ENCODE measurements around the gene HEPACAM2.

HEPACAM2 gene

GRCh38 chr7:93176992-93177580 lies 49.2 kb downstream of the HEPACAM2 start:
- H3K4me3 ChIP-seq (ENCODE audit: control insufficient read depth, low read depth, low read length): no peak overlapping the region
- TF ChIP-seq, protein P1, sequence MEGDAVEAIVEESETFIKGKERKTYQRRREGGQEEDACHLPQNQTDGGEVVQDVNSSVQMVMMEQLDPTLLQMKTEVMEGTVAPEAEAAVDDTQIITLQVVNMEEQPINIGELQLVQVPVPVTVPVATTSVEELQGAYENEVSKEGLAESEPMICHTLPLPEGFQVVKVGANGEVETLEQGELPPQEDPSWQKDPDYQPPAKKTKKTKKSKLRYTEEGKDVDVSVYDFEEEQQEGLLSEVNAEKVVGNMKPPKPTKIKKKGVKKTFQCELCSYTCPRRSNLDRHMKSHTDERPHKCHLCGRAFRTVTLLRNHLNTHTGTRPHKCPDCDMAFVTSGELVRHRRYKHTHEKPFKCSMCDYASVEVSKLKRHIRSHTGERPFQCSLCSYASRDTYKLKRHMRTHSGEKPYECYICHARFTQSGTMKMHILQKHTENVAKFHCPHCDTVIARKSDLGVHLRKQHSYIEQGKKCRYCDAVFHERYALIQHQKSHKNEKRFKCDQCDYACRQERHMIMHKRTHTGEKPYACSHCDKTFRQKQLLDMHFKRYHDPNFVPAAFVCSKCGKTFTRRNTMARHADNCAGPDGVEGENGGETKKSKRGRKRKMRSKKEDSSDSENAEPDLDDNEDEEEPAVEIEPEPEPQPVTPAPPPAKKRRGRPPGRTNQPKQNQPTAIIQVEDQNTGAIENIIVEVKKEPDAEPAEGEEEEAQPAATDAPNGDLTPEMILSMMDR (IDR thresholded peaks at IDR 0.05; ENCODE audit: control insufficient read depth, insufficient read depth, low read depth, low read length, missing control alignments): no peak
- no peak for DNase-seq (ENCODE audit: low read depth)

DNA sequence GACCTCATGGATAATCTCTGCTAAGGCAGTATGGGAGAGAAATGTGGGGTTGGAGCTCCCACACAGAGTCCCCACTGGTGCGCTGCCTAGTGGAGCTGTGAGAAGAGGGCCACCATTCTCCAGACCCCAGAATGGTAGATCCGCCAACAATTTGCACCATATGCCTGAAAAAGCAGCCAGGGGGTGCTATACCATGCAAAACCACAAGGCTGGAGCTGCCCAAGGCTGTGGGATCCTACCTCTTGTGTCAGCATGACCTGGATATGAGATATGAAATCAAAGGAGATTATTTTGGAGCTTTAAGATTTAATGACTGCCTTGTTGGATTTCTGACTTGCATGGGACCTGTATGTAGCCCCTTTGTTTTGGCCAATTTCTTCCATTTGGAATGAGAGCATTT lies 51.0 kb downstream of the HEPACAM2 start:
- DNase-seq (ENCODE audit: low read depth): no peak

GRCh38 chr7:93172683-93173082 lies 53.6 kb downstream of the HEPACAM2 start:
- H3K4me3 ChIP-seq (ENCODE audit: control insufficient read depth, low read depth, low read length): no peak overlapping the region
- DNase-seq (ENCODE audit: low read depth): no peak
- TF ChIP-seq, protein P1 (IDR thresholded peaks at IDR 0.05; ENCODE audit: control insufficient read depth, insufficient read depth, low read depth, low read length, missing control alignments): no peak

More for the DNA sequence above, 51.0 kb downstream of the HEPACAM2 start:
- H3K4me3 ChIP-seq (ENCODE audit: control insufficient read depth, low read depth, low read length): no peak overlapping the region
- TF ChIP-seq, protein P1 (IDR thresholded peaks at IDR 0.05; ENCODE audit: control insufficient read depth, insufficient read depth, low read depth, low read length, missing control alignments): no peak

- TF ChIP-seq, protein P1 (IDR thresholded peaks at IDR 0.05; ENCODE audit: control insufficient read depth, insufficient read depth, low read depth, low read length, missing control alignments): no peak
- no peak for DNase-seq (ENCODE audit: low read depth)
- H3K4me3 ChIP-seq (ENCODE audit: control insufficient read depth, low read depth, low read length): no peak overlapping the region
These were observed 54.6 kb downstream of the HEPACAM2 start for GRCh38 chr7:93171606-93172226.

GRCh38 chr7:93165447-93165846 lies 60.8 kb downstream of the HEPACAM2 start:
- TF ChIP-seq, protein P1 (IDR thresholded peaks at IDR 0.05; ENCODE audit: control insufficient read depth, insufficient read depth, low read depth, low read length, missing control alignments): no peak
- no peak for DNase-seq (ENCODE audit: low read depth)
- H3K4me3 ChIP-seq (ENCODE audit: control insufficient read depth, low read depth, low read length): no peak overlapping the region

GRCh38 chr7:93164766-93165165 lies 61.5 kb downstream of the HEPACAM2 start:
- TF ChIP-seq, protein P1 (IDR thresholded peaks at IDR 0.05; ENCODE audit: control insufficient read depth, insufficient read depth, low read depth, low read length, missing control alignments): no peak
- H3K4me3 ChIP-seq (ENCODE audit: control insufficient read depth, low read depth, low read length): no peak overlapping the region
- no peak for DNase-seq (ENCODE audit: low read depth)
